H1 (cell line): Measurements from ENCODE around the gene ADAMTS16. TPM values are rescaled to one million over a fixed set of nuclear protein-coding genes. Genes with fewer than 3 reads are reported as not detected.

ENCODE experiments used
- CTCF ChIA-PET: fragments of 300-600 bp; sonication (Branson Sonifier 250); formaldehyde crosslinking; loops from one replicate; lab custom pipeline; 2021; ENCODE audit not compliant: partially characterized antibody; lab: Charles Lee
- POLR2A ChIA-PET: fragments of 300-600 bp; sonication (Branson Sonifier 250); formaldehyde crosslinking; loops from one replicate; lab custom pipeline; 2021; ENCODE audit warnings: inconsistent platforms; ENCODE audit not compliant: partially characterized antibody; lab: Charles Lee
- DNase-seq, 2 experiments: peaks; one replicate each; pipeline versions ENCODE4 v3.0.0 to v3.0.0-alpha.2; 2010 to 2022; ENCODE audit warnings: low spot score in 2 of 2, low read depth in 1 of 2, mixed read lengths in 1 of 2
- FAIRE-seq: peaks from 2 replicates; lab custom pipeline; 2011; peaks lifted over from hg19 to GRCh38; lab: Jason Lieb, UNC
- H2AFZ ChIP-seq: 2 replicates; pipeline ENCODE4 v1.8.1; 2012; ENCODE audit warnings: low read length, inconsistent platforms
- H2AK5ac ChIP-seq: 2 replicates; pipeline ENCODE4 v1.6.1; 2013; ENCODE audit warnings: low read depth, low read length
- H2BK120ac ChIP-seq: replicated peaks from 2 replicates; pipeline ENCODE3; 2013; ENCODE audit warnings: low read depth, low read length, inconsistent platforms
- H2BK12ac ChIP-seq: 2 replicates; pipeline ENCODE4 v1.6.1; 2013; ENCODE audit warnings: low read depth, low read length
- H2BK15ac ChIP-seq: 2 replicates; pipeline ENCODE4 v1.6.1; 2013; ENCODE audit warnings: low read length
- H2BK20ac ChIP-seq: 2 replicates; pipeline ENCODE4 v1.6.1; 2013; ENCODE audit warnings: low read length
- H2BK5ac ChIP-seq: 2 replicates; pipeline ENCODE4 v1.6.1; 2013; ENCODE audit warnings: low read depth, low read length
- H3K14ac ChIP-seq: 2 replicates; pipeline ENCODE4 v1.6.1; 2013; ENCODE audit warnings: inconsistent platforms; ENCODE audit not compliant: insufficient read length
- H3K18ac ChIP-seq: 2 replicates; pipeline ENCODE4 v1.6.1; 2013; ENCODE audit warnings: low read length; ENCODE audit errors: extremely low read depth
- H3K23ac ChIP-seq: 2 replicates; pipeline ENCODE4 v1.6.1; 2013; ENCODE audit warnings: inconsistent platforms; ENCODE audit not compliant: insufficient read length
- H3K23me2 ChIP-seq: 2 replicates; pipeline ENCODE4 v1.6.1; 2013; ENCODE audit warnings: low read depth, low read length
- H3K27ac ChIP-seq: 2 replicates; pipeline ENCODE4 v1.6.1; 2011; ENCODE audit warnings: low read depth, low read length, inconsistent platforms
- H3K27me3 ChIP-seq, 4 experiments: replicated peaks in 1 of 4; 1 replicate in 1 of 4; 2 replicates in 3 of 4; pipeline versions ENCODE4 v1.6.1 to v1.8.1; 2011 to 2013; ENCODE audit warnings: low read length in 3 of 4, mild to moderate bottlenecking in 3 of 4, inconsistent platforms in 2 of 4, mixed read lengths in 2 of 4, moderate library complexity in 1 of 4; ENCODE audit not compliant: control insufficient read depth in 3 of 4, insufficient read depth in 3 of 4; ENCODE audit errors: extremely low read depth in 1 of 4
- H3K36me3 ChIP-seq, 4 experiments: 2 replicates each; pipeline versions ENCODE4 v1.6.1 to v1.8.1; 2011 to 2013; ENCODE audit warnings: mild to moderate bottlenecking in 4 of 4, low read length in 3 of 4, moderate library complexity in 2 of 4, control low read depth in 1 of 4, inconsistent platforms in 1 of 4; ENCODE audit not compliant: insufficient read depth in 4 of 4, control insufficient read depth in 2 of 4
- H3K4ac ChIP-seq: replicated peaks from 2 replicates; pipeline ENCODE3; 2013; ENCODE audit warnings: low read length, low read depth, mixed read lengths, inconsistent platforms; ENCODE audit not compliant: insufficient read length
- H3K4me1 ChIP-seq, 4 experiments: replicated peaks in 1 of 4; 1 replicate in 1 of 4; 2 replicates in 3 of 4; pipeline versions ENCODE4 v1.6.1 to v1.8.1; 2011 to 2013; ENCODE audit warnings: low read length in 3 of 4, inconsistent platforms in 2 of 4, mixed read lengths in 1 of 4; ENCODE audit not compliant: insufficient read depth in 4 of 4, control insufficient read depth in 3 of 4
- H3K4me2 ChIP-seq, 2 experiments: 2 replicates each; pipeline versions ENCODE4 v1.6.1 to v1.8.1; 2011 to 2013; ENCODE audit warnings: low read depth in 2 of 2, low read length in 2 of 2, control low read depth in 1 of 2, inconsistent platforms in 1 of 2, mild to moderate bottlenecking in 1 of 2; ENCODE audit not compliant: insufficient read depth in 1 of 2
- H3K4me3 ChIP-seq, 4 experiments: fragments of 200-600, 300-600 bp in 1 of 4; sonication (generic), shearing (Covaris generic), sonication (Bioruptor Twin) in 1 of 4; 2 replicates each; pipeline versions ENCODE4 v1.5.1 to v1.8.1; 2011 to 2016; ENCODE audit warnings: low read length in 4 of 4, low read depth in 3 of 4, control low read depth in 2 of 4, inconsistent platforms in 2 of 4, mild to moderate bottlenecking in 2 of 4, mixed read lengths in 1 of 4, moderate library complexity in 1 of 4; ENCODE audit not compliant: insufficient read depth in 2 of 4; ENCODE audit errors: extremely low read depth in 1 of 4
- H3K56ac ChIP-seq: replicated peaks from 2 replicates; pipeline ENCODE3; 2013; ENCODE audit warnings: low read depth, mild to moderate bottlenecking, mixed read lengths, low read length, inconsistent platforms; ENCODE audit not compliant: insufficient read length
- H3K79me1 ChIP-seq: 2 replicates; pipeline ENCODE4 v1.6.1; 2013; ENCODE audit warnings: low read depth, low read length, control low read depth
- H3K79me2 ChIP-seq, 2 experiments: 2 replicates each; pipeline versions ENCODE4 v1.6.1 to v1.8.1; 2012 to 2013; ENCODE audit warnings: low read length in 2 of 2, mild to moderate bottlenecking in 2 of 2, inconsistent platforms in 1 of 2; ENCODE audit not compliant: insufficient read depth in 2 of 2, control insufficient read depth in 1 of 2
- H3K9ac ChIP-seq, 4 experiments: replicated peaks in 1 of 4; 1 replicate in 1 of 4; 2 replicates in 3 of 4; pipeline versions ENCODE4 v1.6.1 to v1.8.1; 2011 to 2013; ENCODE audit warnings: low read depth in 3 of 4, low read length in 3 of 4, control low read depth in 2 of 4, mild to moderate bottlenecking in 2 of 4, moderate library complexity in 2 of 4, inconsistent platforms in 1 of 4; ENCODE audit errors: extremely low read depth in 1 of 4
- H3K9me3 ChIP-seq, 2 experiments: 2 replicates each; pipeline versions ENCODE4 v1.6.1 to v1.8.1; 2012 to 2013; ENCODE audit warnings: mild to moderate bottlenecking in 2 of 2, moderate library complexity in 2 of 2, control low read depth in 1 of 2, inconsistent platforms in 1 of 2, low read depth in 1 of 2, low read length in 1 of 2, mixed read lengths in 1 of 2; ENCODE audit not compliant: insufficient read depth in 2 of 2
- H4K20me1 ChIP-seq, 2 experiments: replicated peaks in 1 of 2; 2 replicates each; pipeline versions ENCODE3 to v1.8.1; 2011 to 2013; ENCODE audit warnings: inconsistent platforms in 2 of 2, low read length in 2 of 2, mild to moderate bottlenecking in 1 of 2; ENCODE audit not compliant: insufficient read depth in 2 of 2, control insufficient read depth in 1 of 2
- H4K5ac ChIP-seq: 2 replicates; pipeline ENCODE4 v1.6.1; 2013; ENCODE audit warnings: low read length, low read depth, mixed read lengths, inconsistent platforms; ENCODE audit not compliant: insufficient read length
- H4K8ac ChIP-seq: 2 replicates; pipeline ENCODE4 v1.8.0; 2013; ENCODE audit warnings: mild to moderate bottlenecking, moderate library complexity, low read length, inconsistent platforms; ENCODE audit not compliant: insufficient read depth; ENCODE audit errors: extremely low read depth
- H4K91ac ChIP-seq: replicated peaks from 2 replicates; pipeline ENCODE3; 2013; ENCODE audit warnings: low read length, mixed read lengths, inconsistent platforms; ENCODE audit not compliant: insufficient read length
- BACH1 ChIP-seq: IDR thresholded peaks from 2 replicates; pipeline ENCODE4 v1.6.1; 2012; ENCODE audit warnings: low read length, improper control_type of control experiment
- CBX8 ChIP-seq: fragments of 300-800, 300-1000 bp; sonication (generic); IDR thresholded peaks from 2 replicates; pipeline ENCODE4 v1.7.1; 2016; ENCODE audit warnings: low read depth, low read length, borderline replicate concordance
- CHD2 ChIP-seq: IDR thresholded peaks from 2 replicates; pipeline ENCODE4 v1.6.1; 2012; ENCODE audit warnings: low read length, improper control_type of control experiment
- CTBP2 ChIP-seq: IDR thresholded peaks from 2 replicates; pipeline ENCODE4 v1.7.0; 2011; ENCODE audit warnings: borderline replicate concordance, mild to moderate bottlenecking, moderate library complexity, mixed read lengths, low read length; ENCODE audit not compliant: insufficient read depth, insufficient read length
- E2F6 ChIP-seq: IDR thresholded peaks from 2 replicates; pipeline ENCODE4 v1.6.1; 2012; ENCODE audit warnings: inconsistent platforms
- KDM4A ChIP-seq: IDR thresholded peaks from one replicate; pipeline ENCODE4 v1.7.1; 2012; ENCODE audit warnings: low read depth, mild to moderate bottlenecking, moderate library complexity, low read length, inconsistent platforms; ENCODE audit not compliant: severe bottlenecking
- NRF1 ChIP-seq: IDR thresholded peaks from 2 replicates; pipeline ENCODE4 v1.6.1; 2011; ENCODE audit warnings: mild to moderate bottlenecking, low read depth, low read length, improper control_type of control experiment
- POLR2A ChIP-seq, 2 experiments: IDR thresholded peaks; 1 replicate in 1 of 2; 2 replicates in 1 of 2; pipeline ENCODE4 v1.6.1; 2011; ENCODE audit warnings: low read depth in 2 of 2, low read length in 2 of 2, mild to moderate bottlenecking in 2 of 2; ENCODE audit errors: control extremely low read depth in 1 of 2
- RBBP5 ChIP-seq: IDR thresholded peaks from 2 replicates; pipeline ENCODE4 v1.7.1; 2012; ENCODE audit warnings: low read depth, mild to moderate bottlenecking, inconsistent platforms, low read length, moderate library complexity, borderline replicate concordance
- RXRA ChIP-seq: IDR thresholded peaks from 2 replicates; pipeline ENCODE4 v1.6.1; 2011; ENCODE audit warnings: low read depth, mild to moderate bottlenecking, low read length, moderate library complexity; ENCODE audit not compliant: insufficient read depth
- SP4 ChIP-seq: IDR thresholded peaks from 2 replicates; pipeline ENCODE4 v1.6.1; 2012; ENCODE audit warnings: low read length, inconsistent platforms
- TAF7 ChIP-seq: optimal IDR thresholded peaks from 2 replicates; pipeline ENCODE3; 2011; ENCODE audit warnings: low read depth, mild to moderate bottlenecking, inconsistent platforms, low read length, moderate library complexity, borderline replicate concordance
- TBP ChIP-seq: IDR thresholded peaks from 2 replicates; pipeline ENCODE4 v1.6.1; 2011; ENCODE audit warnings: low read depth, low read length, improper control_type of control experiment
- WGBS, 2 experiments: shearing (Covaris generic) in 1 of 2; methylation state at CpG; one replicate each; pipeline versions ENCODE4 v1.1.6 to v1.1.7; 2013 to 2015; ENCODE audit warnings: low lambda C conversion rate in 2 of 2, mixed read lengths in 2 of 2, inconsistent platforms in 1 of 2, low coverage in 1 of 2, missing lambda C conversion rate in 1 of 2; ENCODE audit not compliant: insufficient replicate concordance in 2 of 2, insufficient coverage in 1 of 2, insufficient read length in 1 of 2; ENCODE audit errors: extremely low coverage in 1 of 2, missing lambda C conversion rate in 1 of 2; 5-methylcytosine and 5-hydroxymethylcytosine counted together
- polyA plus RNA-seq, 7 experiments: library from polyadenylated mRNA; depleted of rRNA in 3 of 7; stranded (reverse) in 5 of 7; unstranded in 2 of 7; fragments of >200 nt in 5 of 7; fragments of 200-250 nt in 2 of 7; gene quantifications; 1 replicate in 5 of 7; 2 replicates in 1 of 7; 4 replicates in 1 of 7; pipeline versions ENCODE4 v1.2.1 to v1.2.3, GENCODE V29; 2011 to 2013; ENCODE audit warnings: missing spikeins in 2 of 7, mixed read lengths in 2 of 7
- total RNA-seq: library from RNA; stranded (reverse); fragmentation: NEBNext Ultra II Directional; extraction: Animal tissue kit (Norgen Biotek cat#: 25700); gene quantifications from 2 replicates; pipeline ENCODE4 v1.2.1, GENCODE V29; 2021

Gene ADAMTS16
- total and polyA plus RNA-seq, 2 of the 8 experiments (the other 6 are each of a cell fraction or from before 2014, with no cell fraction given) = 3.7 to 16.0 TPM

GRCh38 chr5:5192681-5193080 lies 52.6 kb downstream of the ADAMTS16 start:
- Histone ChIP-seq H3K4me1 (no peaks in the 10 kb centered on the region), H3K27me3 (no peaks in the 10 kb centered on the region), H3K9ac (no peak overlapping the region), H4K8ac (no peak overlapping the region), H3K14ac (no peak overlapping the region), H3K27ac (no peak overlapping the region), H3K23me2 (no peaks in the 10 kb centered on the region), H3K4ac (no peak overlapping the region), H4K5ac (no peak overlapping the region), H3K4me3 (no peak overlapping the region), H3K79me1 (no peaks in the 10 kb centered on the region), H3K4me2 (no peak overlapping the region), H4K91ac (no peak overlapping the region), H3K23ac (no peak overlapping the region), H2BK20ac (no peak overlapping the region), H3K56ac (no peak overlapping the region), H4K20me1 (no peaks in the 10 kb centered on the region), H2BK12ac (no peak overlapping the region), H3K36me3 (peaks cover 0 to 5% (median 1%) of the 10 kb centered on the region in 4 experiments; a peak in 2 of 8 replicates), H2BK15ac (no peak overlapping the region), H3K9me3 (no peaks in the 10 kb centered on the region), H2BK120ac (no peak overlapping the region), H2AFZ (no peak overlapping the region), H2BK5ac (no peak overlapping the region), H3K79me2 (no peaks in the 10 kb centered on the region), H2AK5ac (no peak overlapping the region), H3K18ac (no peak overlapping the region)
- ChIA-PET CTCF (interaction anchor here (0.6 kb wide), 1 partner anchor 234 kb away, joined by 4 read pairs; no protein-coding TSS in a partner anchor), POLR2A (interaction anchor here (1.8 kb wide), 1 partner anchor 9 kb away, joined by 14 read pairs; no protein-coding TSS in a partner anchor)
- no peak for DNase-seq
- 92% methylated on average over 2 of the region's 2 CpGs; no CpG with 5 or more reads in 1 of the 2 experiments for WGBS, 2 experiments
- no peak for FAIRE-seq
- TF ChIP-seq SP4 (no peak), RBBP5 (no peak), CHD2 (no peak), BACH1 (no peak), E2F6 (no peak), RXRA (no peak), TBP (no peak), CBX8 (no peak), TAF7 (no peak), POLR2A (IDR thresholded peaks at IDR 0.05; ENCODE audit: control extremely low read depth in 1 of 2, low read depth in 2 of 2, low read length in 2 of 2) (no peak), CTBP2 (no peak), KDM4A (no peak), NRF1 (no peak)
